ENCODE data around the gene SPOCD1. TPM values are rescaled to one million over a fixed set of nuclear protein-coding genes. Genes with fewer than 3 reads are reported as not detected.

Gene SPOCD1
- total RNA-seq, 1 donor from 2014 or later = 1.5 TPM

DNA sequence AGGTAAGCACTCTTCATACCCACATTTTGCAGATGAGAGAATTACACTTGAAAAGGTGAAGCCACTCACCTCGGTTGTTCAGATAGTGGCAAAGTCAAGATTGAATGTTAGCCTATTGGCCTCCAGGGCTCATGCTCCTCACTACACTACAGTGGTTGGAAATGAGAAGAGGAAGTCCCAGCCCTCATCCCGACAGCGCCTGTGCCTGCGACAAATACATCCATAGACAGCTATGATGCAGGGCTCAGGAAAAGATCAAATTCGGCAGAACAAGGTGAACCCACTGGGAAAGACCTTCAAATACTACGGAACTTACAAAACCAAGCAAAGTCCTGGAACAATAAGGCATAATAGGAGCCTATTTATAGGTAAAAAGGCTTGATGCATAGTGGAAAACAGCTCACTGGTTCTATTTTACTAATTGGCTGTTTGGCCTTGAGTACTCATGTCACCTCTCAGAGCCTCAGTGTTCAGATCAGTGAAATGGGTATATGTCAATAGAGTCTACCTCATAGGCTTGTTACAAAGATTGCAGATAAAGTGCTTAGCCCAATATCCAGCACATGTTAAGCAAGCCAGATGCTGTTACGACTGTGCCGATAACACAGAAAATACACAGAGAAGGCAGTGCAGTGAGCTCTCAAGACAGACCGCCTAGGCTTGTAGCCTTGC, 3.5 kb downstream of the SPOCD1 start:
- Mint-ChIP-seq H3K4me3 (ENCODE audit: unreplicated experiment) (no peak overlapping the region), H3K27me3 (ENCODE audit: unreplicated experiment) (peaks cover 1% of the 10 kb centered on the region), H3K36me3 (ENCODE audit: low read depth, unreplicated experiment) (no peaks in the 10 kb centered on the region), H3K4me1 (ENCODE audit: unreplicated experiment) (no peaks in the 10 kb centered on the region), H3K9me3 (ENCODE audit: unreplicated experiment) (no peaks in the 10 kb centered on the region), H3K27ac (ENCODE audit: unreplicated experiment) (no peak overlapping the region)
- TF ChIP-seq, protein P1, sequence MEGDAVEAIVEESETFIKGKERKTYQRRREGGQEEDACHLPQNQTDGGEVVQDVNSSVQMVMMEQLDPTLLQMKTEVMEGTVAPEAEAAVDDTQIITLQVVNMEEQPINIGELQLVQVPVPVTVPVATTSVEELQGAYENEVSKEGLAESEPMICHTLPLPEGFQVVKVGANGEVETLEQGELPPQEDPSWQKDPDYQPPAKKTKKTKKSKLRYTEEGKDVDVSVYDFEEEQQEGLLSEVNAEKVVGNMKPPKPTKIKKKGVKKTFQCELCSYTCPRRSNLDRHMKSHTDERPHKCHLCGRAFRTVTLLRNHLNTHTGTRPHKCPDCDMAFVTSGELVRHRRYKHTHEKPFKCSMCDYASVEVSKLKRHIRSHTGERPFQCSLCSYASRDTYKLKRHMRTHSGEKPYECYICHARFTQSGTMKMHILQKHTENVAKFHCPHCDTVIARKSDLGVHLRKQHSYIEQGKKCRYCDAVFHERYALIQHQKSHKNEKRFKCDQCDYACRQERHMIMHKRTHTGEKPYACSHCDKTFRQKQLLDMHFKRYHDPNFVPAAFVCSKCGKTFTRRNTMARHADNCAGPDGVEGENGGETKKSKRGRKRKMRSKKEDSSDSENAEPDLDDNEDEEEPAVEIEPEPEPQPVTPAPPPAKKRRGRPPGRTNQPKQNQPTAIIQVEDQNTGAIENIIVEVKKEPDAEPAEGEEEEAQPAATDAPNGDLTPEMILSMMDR (IDR thresholded peaks at IDR 0.05; ENCODE audit: unreplicated experiment) = no peak
- no peak for DNase-seq (ENCODE audit: low spot score)

- Mint-ChIP-seq H3K27me3 (ENCODE audit: unreplicated experiment) (peaks cover 1% of the 10 kb centered on the region), H3K4me1 (ENCODE audit: unreplicated experiment) (no peaks in the 10 kb centered on the region), H3K27ac (ENCODE audit: unreplicated experiment) (no peak overlapping the region), H3K9me3 (ENCODE audit: unreplicated experiment) (no peaks in the 10 kb centered on the region), H3K4me3 (ENCODE audit: unreplicated experiment) (no peak overlapping the region), H3K36me3 (ENCODE audit: low read depth, unreplicated experiment) (no peaks in the 10 kb centered on the region)
- peak; percentile 43 for DNase-seq (ENCODE audit: low spot score)
- TF ChIP-seq, protein P1 (IDR thresholded peaks at IDR 0.05; ENCODE audit: unreplicated experiment) = no peak
Measured at GRCh38 chr1:31811605-31812004, 4.2 kb downstream of the SPOCD1 start.

GRCh38 chr1:31809698-31810097, 6.1 kb downstream of the SPOCD1 start:
- Mint-ChIP-seq H3K4me3 (ENCODE audit: unreplicated experiment) (no peak overlapping the region), H3K27me3 (ENCODE audit: unreplicated experiment) (peaks cover 1% of the 10 kb centered on the region), H3K27ac (ENCODE audit: unreplicated experiment) (no peak overlapping the region), H3K9me3 (ENCODE audit: unreplicated experiment) (no peaks in the 10 kb centered on the region), H3K4me1 (ENCODE audit: unreplicated experiment) (no peaks in the 10 kb centered on the region), H3K36me3 (ENCODE audit: low read depth, unreplicated experiment) (no peaks in the 10 kb centered on the region)
- DNase-seq (ENCODE audit: low spot score) = no peak
- TF ChIP-seq, protein P1 (IDR thresholded peaks at IDR 0.05; ENCODE audit: unreplicated experiment) = no peak

DNA sequence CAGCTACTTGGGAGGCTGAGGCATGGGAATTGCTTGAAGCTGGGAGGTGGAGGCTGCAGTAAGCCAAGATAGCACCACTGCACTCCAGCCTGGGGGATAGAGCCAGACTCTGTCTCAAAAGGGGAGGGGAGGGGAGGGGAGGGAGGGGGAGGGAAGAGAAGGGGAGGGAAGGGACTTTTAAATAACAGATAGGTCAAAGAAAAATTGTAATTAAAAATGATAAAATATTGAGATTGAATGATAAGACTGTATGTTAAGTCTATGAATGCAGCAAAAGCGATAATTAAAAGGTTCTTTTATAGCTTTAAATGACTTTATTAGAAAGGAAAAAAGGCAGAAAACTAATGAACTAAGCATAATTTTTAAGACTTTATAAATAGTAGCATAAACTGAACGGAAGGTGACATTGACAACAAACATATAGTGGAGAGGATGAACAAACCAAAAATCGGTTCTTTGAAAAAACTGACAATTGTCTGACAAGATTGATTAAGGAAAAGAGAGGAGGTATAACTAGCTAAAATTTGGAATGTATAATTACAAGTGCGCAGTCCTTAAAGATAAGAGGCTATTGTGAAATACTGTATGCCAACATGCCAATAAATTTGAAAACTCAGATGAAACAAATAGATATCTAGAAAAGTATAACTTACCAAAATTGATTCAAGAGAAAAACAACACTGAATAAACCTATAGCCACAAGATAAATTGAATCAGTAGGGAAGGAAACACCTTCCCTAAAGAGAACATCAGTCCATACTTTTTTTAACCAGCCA, 8.4 kb downstream of the SPOCD1 start:
- DNase-seq (ENCODE audit: low spot score) = no peak
- H3K27ac Mint-ChIP-seq (ENCODE audit: unreplicated experiment) = no peak overlapping the region
- peaks cover 11% of the 10 kb centered on the region for H3K4me1 Mint-ChIP-seq (ENCODE audit: unreplicated experiment)
- H3K9me3 Mint-ChIP-seq (ENCODE audit: unreplicated experiment) = no peaks in the 10 kb centered on the region
- H3K4me3 Mint-ChIP-seq (ENCODE audit: unreplicated experiment) = no peak overlapping the region
- TF ChIP-seq, protein P1 (IDR thresholded peaks at IDR 0.05; ENCODE audit: unreplicated experiment) = no peak
- peaks cover 1% of the 10 kb centered on the region for H3K27me3 Mint-ChIP-seq (ENCODE audit: unreplicated experiment)
- H3K36me3 Mint-ChIP-seq (ENCODE audit: low read depth, unreplicated experiment) = no peaks in the 10 kb centered on the region

GRCh38 chr1:31805318-31805717, 10.5 kb downstream of the SPOCD1 start:
- H3K27me3 Mint-ChIP-seq (ENCODE audit: unreplicated experiment) = no peaks in the 10 kb centered on the region
- H3K27ac Mint-ChIP-seq (ENCODE audit: unreplicated experiment) = no peak overlapping the region
- TF ChIP-seq, protein P1 (IDR thresholded peaks at IDR 0.05; ENCODE audit: unreplicated experiment) = no peak
- peaks cover 14% of the 10 kb centered on the region for H3K4me1 Mint-ChIP-seq (ENCODE audit: unreplicated experiment)
- no peaks in the 10 kb centered on the region for H3K36me3 Mint-ChIP-seq (ENCODE audit: low read depth, unreplicated experiment)
- no peak for DNase-seq (ENCODE audit: low spot score)
- no peaks in the 10 kb centered on the region for H3K9me3 Mint-ChIP-seq (ENCODE audit: unreplicated experiment)
- no peak overlapping the region for H3K4me3 Mint-ChIP-seq (ENCODE audit: unreplicated experiment)

Measured in endothelial cell (in vitro differentiated cells).